ENCODE measurements around the gene CMC2.

The CMC2 gene

GRCh38 chr16:80924372-80924978 is 82.2 kb downstream of the CMC2 start:
- no peak for ATAC-seq (replicated peaks)
- Mint-ChIP-seq H3K4me1 (ENCODE audit: low read depth in 2 of 2) (peaks cover 0 to 3% of the 10 kb centered on the region in 2 donors), H3K9me3 (no peaks in the 10 kb centered on the region), H3K27me3 (peaks cover 23 to 44% of the 10 kb centered on the region in 2 donors), H3K27ac (no peak overlapping the region), H3K4me3 (no peak overlapping the region), H3K36me3 (ENCODE audit: insufficient read depth) (peaks cover 2% of the 10 kb centered on the region)
- DNase-seq, result peak in 2 of 3 experiments; percentile 4 to 13

- Mint-ChIP-seq H3K4me1 (ENCODE audit: low read depth in 2 of 2) (peaks cover 0 to 3% of the 10 kb centered on the region in 2 donors), H3K9me3 (no peaks in the 10 kb centered on the region), H3K36me3 (ENCODE audit: insufficient read depth) (peaks cover 2% of the 10 kb centered on the region), H3K4me3 (no peak overlapping the region), H3K27me3 (peaks cover 32 to 44% of the 10 kb centered on the region in 2 donors), H3K27ac (no peak overlapping the region)
- ATAC-seq (replicated peaks) (no peak), DNase-seq (no peak)
Observed at GRCh38 chr16:80923356-80923755, 83.3 kb downstream of the CMC2 start.

Measured in effector memory CD8-positive, alpha-beta T cell (primary cell).